ENCODE measurements around the gene RSRP1.

DNA sequence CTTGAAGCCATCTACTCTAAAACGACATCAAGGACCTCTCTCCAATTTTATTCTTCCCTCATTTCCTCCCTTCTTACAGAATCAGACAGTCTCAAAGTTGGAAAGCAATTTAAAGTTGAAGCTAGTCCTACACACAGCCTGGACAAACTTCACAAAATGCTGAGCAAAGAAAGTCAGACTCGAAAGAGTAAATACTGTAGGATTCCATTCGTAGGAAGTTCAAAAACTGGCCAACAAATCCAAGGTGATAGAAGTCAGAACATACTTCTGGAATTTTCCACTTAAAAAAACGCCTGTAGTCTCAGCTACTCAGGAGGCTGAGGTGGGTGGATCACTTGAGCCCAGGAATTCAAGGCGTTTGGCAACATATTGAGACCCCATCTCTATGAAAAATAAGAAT, 34.5 kb downstream of the RSRP1 start:
- no peak for TF ChIP-seq CTCF (conservative IDR thresholded peaks at IDR 0.05)
- TF ChIP-seq EZH2 (IDR thresholded peaks at IDR 0.05; ENCODE audit: low read depth), result no peak

All from PC-9 (cell line).